GM19025 (cell line): Measurements from ENCODE around the gene DUSP6.
A peak's percentile ranks its signal among the peaks of the same experiment; 100 is the strongest.
"Not testable (repeated sequence)": the region's sequence is repeated elsewhere in the genome, so short reads cannot be mapped to it uniquely, and the experiment has no call there.

Source experiments
- ATAC-seq: cut with Tn5 transposase; IDR thresholded peaks from one replicate; pipeline ENCODE4 v1.9.1; 2021; ENCODE audit warnings: mild to moderate bottlenecking, low read depth, moderate library complexity; ENCODE audit not compliant: unreplicated experiment

DUSP6 gene

GRCh38 chr12:89353188-89353822, 1.0 kb upstream of the DUSP6 start:
- ATAC-seq, result peak; percentile 16

DNA sequence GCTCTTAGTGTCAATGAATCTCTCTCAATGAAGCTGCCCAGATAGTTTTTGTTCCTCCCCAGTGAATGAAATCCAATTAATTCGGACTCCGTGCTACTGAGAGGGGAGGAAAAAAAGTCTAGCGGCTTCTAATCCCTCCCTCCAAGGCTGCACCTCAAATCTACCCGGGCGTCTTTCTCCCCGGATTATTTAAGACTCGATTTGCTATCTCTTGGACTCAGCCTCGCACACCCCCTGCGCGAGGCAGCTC, 134 bp downstream of the DUSP6 start:
- ATAC-seq, result no peak

DNA sequence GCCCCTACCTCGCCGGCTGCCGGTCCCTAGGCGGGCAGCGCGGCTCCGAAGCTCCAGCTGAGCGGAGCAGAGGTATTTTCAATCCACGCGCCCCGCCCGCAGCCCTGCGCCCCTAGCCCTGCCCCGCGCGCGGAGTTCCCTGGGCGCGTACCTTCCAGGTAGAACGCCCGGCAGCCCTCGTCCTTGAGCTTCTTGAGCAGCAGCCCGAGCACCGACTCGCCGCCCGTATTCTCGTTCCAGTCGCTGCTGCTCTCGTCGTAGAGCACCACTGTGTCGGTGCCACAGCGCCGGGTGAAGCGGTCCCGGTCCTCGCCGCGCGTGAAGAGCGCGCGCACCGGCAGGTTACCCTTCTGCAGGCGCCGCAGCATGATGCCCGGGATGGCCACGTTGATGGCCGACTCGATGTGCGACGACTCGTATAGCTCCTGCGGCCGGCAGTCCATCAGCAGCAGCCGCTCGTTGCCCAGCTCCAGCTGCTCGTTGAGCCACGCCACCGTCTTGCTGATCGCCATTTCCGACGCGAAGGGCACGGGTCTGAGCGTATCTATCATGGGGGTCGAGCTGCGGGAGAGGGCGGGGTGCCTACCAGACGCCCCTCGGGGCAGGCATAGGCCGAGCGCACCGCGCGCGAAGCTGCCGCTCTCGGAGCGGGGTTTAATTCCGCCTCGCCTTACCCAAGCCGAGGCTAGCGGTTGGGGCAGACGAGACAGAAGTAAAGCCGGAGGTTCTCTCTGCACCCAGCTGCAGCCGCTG, 636 bp downstream of the DUSP6 start:
- ATAC-seq, result peak; percentile 12

DNA sequence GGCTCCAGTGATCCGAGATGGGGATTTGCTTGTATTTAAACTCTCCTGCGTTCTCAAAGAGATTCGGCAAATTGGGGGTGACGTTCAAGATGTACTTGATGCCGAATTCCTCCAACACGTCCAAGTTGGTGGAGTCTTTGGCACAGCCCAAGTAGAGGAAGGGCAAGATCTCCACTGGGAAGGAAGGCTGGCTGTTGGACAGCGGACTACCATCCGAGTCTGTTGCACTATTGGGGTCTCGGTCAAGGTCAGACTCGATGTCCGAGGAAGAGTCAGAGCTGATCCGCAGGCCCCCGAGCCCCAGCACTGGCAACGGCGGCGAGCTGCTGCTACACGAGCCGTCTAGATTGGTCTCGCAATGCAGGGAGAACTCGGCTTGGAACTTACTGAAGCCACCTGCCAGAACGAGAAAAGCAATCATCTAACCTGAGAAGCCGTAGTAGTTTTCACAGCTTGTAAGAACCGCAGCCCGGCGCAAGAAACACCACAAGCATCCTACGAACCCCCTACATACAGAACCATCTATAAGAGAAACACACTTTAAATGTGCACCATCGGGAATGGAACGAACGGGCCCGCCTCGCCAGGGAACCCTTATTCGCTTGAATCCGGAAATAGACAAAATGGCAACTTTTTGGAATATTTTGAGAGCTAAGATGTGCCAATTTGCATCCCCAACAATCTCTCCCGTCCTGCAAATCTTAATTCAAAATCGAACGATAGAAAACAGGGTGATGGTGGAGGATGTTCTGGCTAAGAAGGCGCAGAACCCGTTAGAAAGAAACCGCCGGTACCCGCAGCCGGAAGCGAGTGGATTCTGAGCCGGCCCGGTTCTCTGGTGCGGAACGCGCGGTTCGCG, 1.4 kb downstream of the DUSP6 start:
- ATAC-seq, result no peak

DNA sequence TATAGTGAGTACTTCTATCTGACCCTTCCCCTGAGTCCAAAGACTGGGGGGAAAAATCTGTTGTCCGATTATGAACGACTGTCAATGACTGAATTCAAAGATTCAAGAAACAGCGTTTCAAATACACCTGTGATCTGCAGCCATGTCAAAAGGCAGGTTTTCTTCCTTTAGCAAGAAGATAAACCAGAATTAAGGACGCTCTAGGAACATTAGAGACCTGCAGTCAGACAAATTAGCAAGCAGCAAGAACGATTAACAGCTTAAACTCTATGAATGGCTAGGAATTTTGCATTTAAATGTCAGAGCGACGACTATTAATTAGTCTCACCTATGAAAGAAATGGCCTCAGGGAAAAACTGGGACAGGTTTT, 2.1 kb downstream of the DUSP6 start:
- ATAC-seq, result no peak

DNA sequence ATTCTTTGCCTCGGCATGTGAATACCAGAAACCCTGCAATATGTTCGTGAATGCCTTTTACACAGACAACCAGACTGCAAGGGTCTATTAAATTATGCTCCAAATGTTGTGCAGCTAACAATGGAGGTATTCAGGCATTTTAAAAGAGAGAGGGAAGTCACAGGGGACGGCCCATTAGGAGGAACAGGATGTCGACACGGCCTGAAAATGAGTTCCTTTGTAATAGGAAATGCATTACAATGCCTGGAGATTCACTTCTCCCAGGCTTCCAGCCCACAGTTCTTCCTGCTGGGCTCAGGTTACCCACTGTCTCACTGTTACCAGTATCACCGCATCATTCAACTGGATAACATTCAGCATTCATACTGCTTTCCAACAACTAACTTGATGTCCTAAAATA, 2.5 kb downstream of the DUSP6 start:
- no peak for ATAC-seq

DNA sequence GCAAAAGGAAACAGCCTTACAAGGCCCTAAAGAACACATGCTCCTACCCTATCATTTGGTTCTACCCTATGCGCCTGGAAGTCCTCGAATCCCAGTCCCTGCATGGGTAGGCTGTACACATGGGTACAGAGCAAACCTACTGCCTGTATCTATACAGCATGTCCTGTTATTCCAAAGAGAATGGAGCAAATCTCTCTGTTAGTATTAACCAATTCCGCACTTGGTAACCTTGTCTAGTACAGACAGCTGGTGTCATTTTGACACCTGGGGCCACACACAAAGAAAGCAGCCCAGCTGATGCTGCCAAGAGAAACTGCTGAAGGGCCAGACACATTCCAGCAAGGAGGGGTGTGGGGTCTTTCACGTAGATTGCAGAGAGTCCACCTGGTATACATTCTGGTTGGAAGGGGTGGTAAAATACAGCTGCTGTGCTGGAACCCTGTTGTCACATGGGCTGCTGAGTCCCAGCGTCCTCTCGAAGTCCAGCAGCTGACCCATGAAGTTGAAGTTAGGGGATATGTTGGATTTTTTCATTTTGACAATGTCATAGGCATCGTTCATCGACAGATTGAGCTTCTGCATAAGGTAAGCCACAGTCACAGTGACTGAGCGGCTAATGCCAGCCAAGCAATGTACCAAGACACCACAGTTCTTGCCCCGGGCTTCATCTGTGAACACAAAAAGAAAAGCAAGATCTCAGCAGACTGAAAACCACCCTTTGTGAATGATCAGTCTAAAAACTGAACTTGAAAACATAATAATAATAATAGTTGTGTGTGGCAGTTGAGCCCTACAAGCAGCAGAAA, 3.2 kb downstream of the DUSP6 start:
- no peak for ATAC-seq

DNA sequence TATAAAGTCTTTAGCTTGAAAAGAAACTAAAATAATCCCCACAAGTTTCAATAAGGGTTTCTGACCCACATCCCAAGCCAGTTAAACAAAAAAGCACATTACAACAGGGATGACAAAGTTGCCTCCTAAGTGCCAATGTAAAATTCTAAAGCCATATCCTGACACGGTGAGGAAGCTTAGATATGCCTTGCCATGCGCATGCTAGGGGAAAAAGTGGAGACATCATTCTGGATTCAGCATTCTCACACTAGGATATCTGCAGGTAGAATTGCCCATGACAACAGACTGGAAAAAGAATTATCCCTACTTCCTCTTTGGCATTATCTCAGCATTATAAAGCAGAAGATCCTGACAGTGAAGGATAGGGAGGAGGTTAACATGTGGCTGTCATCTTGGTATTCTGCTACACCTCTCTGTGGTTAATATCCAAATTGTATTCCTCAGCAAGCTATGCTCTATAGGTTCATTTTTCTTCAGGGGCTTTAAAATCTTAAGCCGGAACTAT, 4.9 kb downstream of the DUSP6 start:
- no peak for ATAC-seq

GRCh38 chr12:89346741-89347324, 5.5 kb downstream of the DUSP6 start:
- ATAC-seq, result no peak

DNA sequence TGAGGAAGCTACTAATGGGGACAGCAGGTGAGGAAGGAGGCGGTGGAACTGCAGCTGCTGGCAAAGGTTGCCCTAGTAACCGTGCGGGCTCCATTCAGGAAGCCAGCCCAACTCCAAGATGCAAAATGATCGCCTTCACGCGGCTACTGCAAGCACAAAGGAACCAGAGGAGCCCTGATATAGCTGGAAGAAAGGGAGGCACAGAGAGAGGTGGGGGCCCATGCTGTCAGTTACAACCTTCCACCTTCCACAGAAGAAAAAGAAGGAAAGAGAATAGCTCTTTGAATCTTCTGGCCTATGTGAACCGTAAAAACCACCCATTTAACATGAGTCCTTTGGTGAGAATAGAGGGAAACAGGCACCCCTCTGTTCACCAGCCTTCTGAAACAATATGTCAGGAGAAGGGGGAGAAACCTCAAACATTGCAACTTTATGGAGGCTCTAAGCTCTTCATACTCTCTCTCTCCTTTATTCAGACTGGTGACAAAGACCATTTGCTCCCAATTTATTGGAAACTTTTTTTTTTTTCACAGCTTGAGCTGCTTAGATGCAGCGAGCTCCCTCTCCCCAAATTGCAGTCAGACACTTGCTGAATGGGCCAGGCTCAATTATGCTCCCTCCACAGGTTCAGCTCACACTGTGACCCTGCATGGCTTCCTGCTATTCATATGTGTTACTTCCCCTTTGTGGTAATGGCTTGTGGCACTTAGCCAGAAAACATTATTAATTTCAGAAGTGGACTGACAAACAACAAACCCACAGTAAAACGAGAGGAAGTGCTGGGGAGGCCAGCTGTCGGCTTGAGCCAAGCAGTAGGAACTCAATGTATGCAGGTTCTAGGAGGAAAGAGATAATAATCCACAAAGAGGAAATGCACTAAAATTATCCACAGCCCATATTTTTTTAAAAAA, 6.2 kb downstream of the DUSP6 start:
- ATAC-seq, result peak; percentile 97

DNA sequence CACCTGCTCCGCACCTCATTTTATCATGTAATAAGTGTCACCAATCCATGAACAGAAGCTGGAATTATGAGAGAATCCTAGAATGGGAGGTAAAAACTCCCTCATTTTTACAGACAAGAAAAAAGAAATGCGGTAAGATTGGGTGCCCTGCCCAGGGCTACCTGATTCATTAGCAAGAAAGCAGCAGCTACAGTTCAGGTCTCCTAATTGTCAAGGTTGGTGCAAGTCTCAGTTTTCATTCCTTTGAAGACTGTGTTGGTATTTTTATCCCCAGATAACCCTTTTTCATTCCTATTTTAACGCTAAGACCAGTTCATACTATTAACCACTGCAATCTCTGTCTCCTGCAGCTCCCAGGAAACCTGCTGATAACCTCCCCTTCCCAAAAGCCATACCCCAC, 6.9 kb downstream of the DUSP6 start:
- no peak for ATAC-seq

DNA sequence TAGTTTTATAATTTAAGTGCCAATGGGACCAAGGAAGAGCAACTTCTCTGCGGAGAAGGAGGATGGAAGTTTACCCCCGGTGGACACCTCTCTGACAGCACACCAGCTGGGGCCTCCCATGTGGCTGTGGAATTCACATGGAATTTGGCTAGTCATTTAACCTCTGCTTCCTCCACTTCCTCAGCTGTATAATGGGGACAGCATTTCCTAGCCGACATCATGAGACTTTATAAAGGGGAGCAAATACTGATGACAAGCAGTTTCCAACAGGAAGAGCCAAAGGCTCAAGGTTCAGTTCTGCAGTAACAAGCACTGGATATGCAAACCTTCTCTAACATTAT, 7.5 kb downstream of the DUSP6 start:
- no peak for ATAC-seq

- no peak for ATAC-seq
These were observed 8.0 kb downstream of the DUSP6 start for GRCh38 chr12:89344043-89344861.

- ATAC-seq, result no peak
These were observed 9.2 kb downstream of the DUSP6 start for GRCh38 chr12:89343127-89343526.

- no peak for ATAC-seq
These were observed 11.4 kb downstream of the DUSP6 start for GRCh38 chr12:89340861-89341260.

DNA sequence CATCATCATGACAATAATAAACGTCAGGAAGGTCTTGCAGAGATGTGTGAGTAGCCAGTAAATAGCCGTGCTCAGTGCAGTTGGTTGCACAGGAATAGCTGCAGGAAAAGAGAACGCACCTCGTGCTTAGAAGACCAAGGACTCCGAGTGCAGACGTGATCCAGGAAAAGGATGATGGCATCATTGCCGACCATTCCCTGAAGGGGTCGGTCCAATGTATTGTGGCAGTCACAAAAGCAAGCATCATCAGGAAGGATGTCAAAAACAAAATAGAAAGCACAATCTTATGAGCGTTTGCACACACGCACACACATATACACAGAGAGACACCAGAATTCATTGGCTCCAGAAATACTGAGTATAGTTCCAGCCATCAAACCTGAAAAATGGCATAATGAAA, 12.8 kb downstream of the DUSP6 start:
- no peak for ATAC-seq

- ATAC-seq, result not testable (repeated sequence)
These were observed 15.2 kb downstream of the DUSP6 start for GRCh38 chr12:89337136-89337535.

- ATAC-seq, result no peak
These were observed 16.7 kb downstream of the DUSP6 start for GRCh38 chr12:89335452-89336244.
